Vagina (tissue), 2 donors: ENCODE measurements around the gene ERF. TPM values are rescaled to one million over a fixed set of nuclear protein-coding genes. Genes with fewer than 3 reads are reported as not detected.

ENCODE experiments used
- DNase-seq, 2 donors: peaks; one replicate each; pipeline ENCODE4 v3.0.0-alpha.2; 2017; ENCODE audit errors: extremely low spot score in 2 of 2
- H3K27ac ChIP-seq: fragments of 200-600 bp; sonication (generic); one replicate; pipeline ENCODE4 v1.5.1; 2019
- H3K27me3 ChIP-seq: fragments of 200-600 bp; sonication (generic); one replicate; pipeline ENCODE4 v1.5.1; 2019
- H3K36me3 ChIP-seq, 2 donors: fragments of 200-600 bp; sonication (generic); one replicate each; pipeline ENCODE4 v1.5.1; 2017 to 2019
- H3K4me1 ChIP-seq: fragments of 200-600 bp; sonication (generic); one replicate; pipeline ENCODE4 v1.5.1; 2019
- H3K4me3 ChIP-seq, 2 donors: fragments of 200-600 bp; sonication (generic); 1 replicate in 1 of 2; 2 replicates in 1 of 2; pipeline ENCODE4 v1.5.1; 2016 to 2019
- H3K9me3 ChIP-seq: fragments of 200-600 bp; sonication (generic); one replicate; pipeline ENCODE4 v1.5.1; 2019
- POLR2A ChIP-seq, 2 donors: fragments of 450-650 bp; IDR thresholded peaks; one replicate each; pipeline ENCODE4 v1.6.1; 2017; ENCODE audit warnings: antibody characterized with exemption in 2 of 2, mild to moderate bottlenecking in 2 of 2, moderate library complexity in 2 of 2
- POLR2AphosphoS5 ChIP-seq, 2 donors: sonication (generic); formaldehyde crosslinking; IDR thresholded peaks; one replicate each; pipeline ENCODE4 v1.9.0; 2017; ENCODE audit warnings: antibody characterized with exemption in 2 of 2, mild to moderate bottlenecking in 2 of 2, low read depth in 1 of 2; ENCODE audit not compliant: insufficient read depth in 1 of 2
- intact Hi-C: fragments of 100-400 bp; cut with DNase I; formaldehyde crosslinking; loops from one replicate; pipeline ENCODE4 v1.15.1; 2023
- total RNA-seq: library from RNA; depleted of rRNA; stranded (reverse); fragments of >200 nt; gene quantifications from one replicate; pipeline ENCODE4 v1.2.3, GENCODE V29; 2016
- TF ChIP-seq, protein P1 (sequence below), 3 experiments: fragments of 450-650 bp in 2 of 3; fragments of 200-600 bp in 1 of 3; sonication (generic) in 1 of 3; IDR thresholded peaks; one replicate each; pipeline ENCODE4 v1.5.1; 2017 to 2019; ENCODE audit warnings: antibody characterized with exemption in 3 of 3, mild to moderate bottlenecking in 2 of 3, moderate library complexity in 2 of 3

ERF gene
- total RNA-seq, 1 donor from 2014 or later = 44.7 TPM

DNA sequence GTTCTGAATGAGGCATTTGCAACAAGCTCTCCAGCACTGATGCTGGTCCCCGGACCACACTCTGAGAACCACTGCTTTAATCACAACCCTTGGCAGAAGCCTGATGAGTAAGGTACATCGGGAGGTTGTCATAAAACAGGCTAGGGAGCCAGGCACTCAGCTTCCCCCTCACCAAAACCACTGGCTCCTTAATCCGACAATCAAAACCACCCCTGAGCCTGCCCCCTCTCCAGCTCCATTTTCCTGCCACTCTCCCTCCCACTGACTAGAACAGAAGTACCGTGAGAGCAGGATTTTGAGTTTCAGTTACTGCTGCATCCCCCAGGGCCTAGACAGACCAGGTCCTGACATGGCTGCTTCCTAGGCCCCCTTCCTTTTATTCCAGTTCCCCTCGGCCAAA lies 19.7 kb downstream of the ERF start:
- no peak for DNase-seq
- H3K27me3 ChIP-seq = no peaks in the 10 kb centered on the region
- peaks cover 9% of the 10 kb centered on the region for H3K4me1 ChIP-seq
- no peak overlapping the region for H3K4me3 ChIP-seq
- no peak overlapping the region for H3K27ac ChIP-seq
- H3K36me3 ChIP-seq = peaks cover 5 to 70% of the 10 kb centered on the region in 2 donors
- no peaks in the 10 kb centered on the region for H3K9me3 ChIP-seq
- intact Hi-C loops = no loop called here
- TF ChIP-seq, protein P1, sequence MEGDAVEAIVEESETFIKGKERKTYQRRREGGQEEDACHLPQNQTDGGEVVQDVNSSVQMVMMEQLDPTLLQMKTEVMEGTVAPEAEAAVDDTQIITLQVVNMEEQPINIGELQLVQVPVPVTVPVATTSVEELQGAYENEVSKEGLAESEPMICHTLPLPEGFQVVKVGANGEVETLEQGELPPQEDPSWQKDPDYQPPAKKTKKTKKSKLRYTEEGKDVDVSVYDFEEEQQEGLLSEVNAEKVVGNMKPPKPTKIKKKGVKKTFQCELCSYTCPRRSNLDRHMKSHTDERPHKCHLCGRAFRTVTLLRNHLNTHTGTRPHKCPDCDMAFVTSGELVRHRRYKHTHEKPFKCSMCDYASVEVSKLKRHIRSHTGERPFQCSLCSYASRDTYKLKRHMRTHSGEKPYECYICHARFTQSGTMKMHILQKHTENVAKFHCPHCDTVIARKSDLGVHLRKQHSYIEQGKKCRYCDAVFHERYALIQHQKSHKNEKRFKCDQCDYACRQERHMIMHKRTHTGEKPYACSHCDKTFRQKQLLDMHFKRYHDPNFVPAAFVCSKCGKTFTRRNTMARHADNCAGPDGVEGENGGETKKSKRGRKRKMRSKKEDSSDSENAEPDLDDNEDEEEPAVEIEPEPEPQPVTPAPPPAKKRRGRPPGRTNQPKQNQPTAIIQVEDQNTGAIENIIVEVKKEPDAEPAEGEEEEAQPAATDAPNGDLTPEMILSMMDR (IDR thresholded peaks at IDR 0.05) = no peak
- no peak for TF ChIP-seq POLR2A (IDR thresholded peaks at IDR 0.05)
- no peak for TF ChIP-seq POLR2AphosphoS5 (IDR thresholded peaks at IDR 0.05; ENCODE audit: insufficient read depth in 1 of 2, low read depth in 1 of 2)

DNA sequence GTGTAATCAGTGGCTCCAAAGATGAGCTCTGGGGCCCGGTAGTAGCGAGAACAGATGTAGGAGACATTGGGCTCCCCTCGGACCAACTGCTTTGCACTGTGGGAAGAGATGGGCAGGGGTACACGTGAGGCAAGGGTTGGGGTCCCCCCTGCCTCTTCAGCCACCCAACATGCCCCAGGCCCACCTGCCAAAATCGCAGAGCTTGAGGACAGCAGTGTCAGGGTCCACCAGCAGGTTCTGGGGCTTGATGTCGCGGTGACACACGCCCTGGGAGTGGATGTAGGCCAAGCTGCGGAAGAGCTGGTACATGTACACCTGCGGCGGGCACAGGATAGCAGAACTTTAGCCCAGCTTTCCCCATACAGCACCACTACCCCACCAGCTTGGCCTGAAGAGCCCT lies 20.6 kb downstream of the ERF start:
- H3K4me1 ChIP-seq = peaks cover under 1% of the 10 kb centered on the region
- peaks cover 5 to 70% of the 10 kb centered on the region in 2 donors for H3K36me3 ChIP-seq
- intact Hi-C loops = no loop called here
- no peaks in the 10 kb centered on the region for H3K9me3 ChIP-seq
- H3K27ac ChIP-seq = no peak overlapping the region
- no peak for DNase-seq
- H3K27me3 ChIP-seq = no peaks in the 10 kb centered on the region
- no peak overlapping the region for H3K4me3 ChIP-seq
- TF ChIP-seq POLR2A (IDR thresholded peaks at IDR 0.05) (no peak), POLR2AphosphoS5 (IDR thresholded peaks at IDR 0.05; ENCODE audit: insufficient read depth in 1 of 2, low read depth in 1 of 2) (no peak)
- TF ChIP-seq, protein P1 (IDR thresholded peaks at IDR 0.05) = no peak

DNA sequence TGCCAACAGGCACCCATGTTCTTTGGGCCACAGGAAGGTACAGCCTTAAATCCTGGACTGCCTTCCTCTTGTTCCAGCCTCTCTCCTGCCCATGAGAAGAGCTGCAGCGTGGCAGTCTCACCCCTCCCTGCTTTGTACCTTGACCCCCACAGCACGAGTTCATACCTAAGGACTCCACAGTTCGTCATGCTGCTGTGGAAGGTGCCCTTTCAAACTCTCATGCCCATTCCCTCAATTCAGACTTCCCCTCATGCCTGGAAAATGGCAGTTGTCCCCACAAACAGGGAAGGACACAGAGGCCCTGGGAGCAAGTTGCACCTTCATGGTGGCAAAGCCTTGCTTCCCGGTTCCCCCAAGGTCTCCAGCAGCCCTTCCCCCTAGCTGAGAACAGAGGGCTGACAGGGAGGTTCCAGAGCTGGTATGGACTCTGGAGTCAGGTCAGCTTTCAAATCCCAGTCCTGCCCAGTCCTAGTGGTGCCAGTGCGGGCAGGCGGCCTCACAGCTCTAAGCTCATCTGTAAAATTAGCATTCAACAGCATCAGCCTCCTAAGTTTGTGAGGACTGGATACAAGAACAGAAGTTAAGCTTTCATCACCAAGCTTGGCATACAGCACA lies 21.1 kb downstream of the ERF start:
- H3K36me3 ChIP-seq = peaks cover 5 to 75% of the 10 kb centered on the region in 2 donors
- no peaks in the 10 kb centered on the region for H3K4me1 ChIP-seq
- no peaks in the 10 kb centered on the region for H3K9me3 ChIP-seq
- H3K27me3 ChIP-seq = no peaks in the 10 kb centered on the region
- TF ChIP-seq, protein P1 (IDR thresholded peaks at IDR 0.05) = no peak
- TF ChIP-seq POLR2A (IDR thresholded peaks at IDR 0.05) (no peak), POLR2AphosphoS5 (IDR thresholded peaks at IDR 0.05; ENCODE audit: insufficient read depth in 1 of 2, low read depth in 1 of 2) (no peak)
- intact Hi-C loops = no loop called here
- no peak overlapping the region for H3K27ac ChIP-seq
- H3K4me3 ChIP-seq = no peak overlapping the region
- no peak for DNase-seq

DNA sequence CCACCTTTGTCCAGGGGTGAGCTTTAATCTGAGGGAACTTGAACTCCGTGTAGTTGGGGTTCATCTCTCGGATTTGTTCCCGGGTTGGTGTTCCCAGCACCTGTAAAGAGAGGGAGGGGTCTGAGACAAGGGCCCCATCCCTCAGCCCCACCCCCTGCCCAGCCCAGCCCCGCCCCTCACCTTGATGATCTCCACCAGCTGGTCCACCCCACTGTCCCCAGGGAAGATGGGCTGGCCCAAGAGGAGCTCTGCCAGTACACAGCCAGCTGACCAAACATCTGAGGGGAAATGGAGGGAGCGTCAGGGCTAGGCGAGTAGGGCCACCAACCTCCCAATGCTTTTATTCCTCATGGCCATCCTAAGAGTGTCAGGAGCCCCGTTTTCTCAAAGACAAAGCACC lies 21.8 kb downstream of the ERF start:
- intact Hi-C loops = no loop called here
- H3K4me1 ChIP-seq = no peaks in the 10 kb centered on the region

DNA sequence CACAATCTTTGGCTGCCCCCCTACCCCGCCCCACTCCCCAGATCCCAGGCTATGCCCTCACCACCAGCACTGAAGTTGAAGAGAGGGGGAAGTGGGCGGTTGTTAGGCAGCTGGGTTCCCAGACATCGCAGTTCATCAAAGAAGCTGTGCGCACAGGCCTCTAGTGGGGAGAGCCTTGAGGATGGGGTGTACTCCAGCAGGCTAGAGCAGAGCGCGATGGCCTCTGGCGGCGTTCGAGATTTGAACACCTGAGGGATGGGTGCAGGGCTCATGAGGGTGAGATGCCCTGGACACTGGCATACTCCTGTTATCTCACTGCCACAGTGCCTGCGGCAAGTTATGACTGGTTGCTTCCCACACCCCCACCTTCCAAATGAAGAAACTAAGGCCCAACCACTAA lies 22.5 kb downstream of the ERF start:
- H3K4me1 ChIP-seq = no peaks in the 10 kb centered on the region
- no peaks in the 10 kb centered on the region for H3K27me3 ChIP-seq
- TF ChIP-seq, protein P1 (IDR thresholded peaks at IDR 0.05) = no peak
- no peak for TF ChIP-seq POLR2A (IDR thresholded peaks at IDR 0.05)
- no peak for TF ChIP-seq POLR2AphosphoS5 (IDR thresholded peaks at IDR 0.05; ENCODE audit: insufficient read depth in 1 of 2, low read depth in 1 of 2)
- H3K4me3 ChIP-seq = no peak overlapping the region
- no peak overlapping the region for H3K27ac ChIP-seq
- H3K9me3 ChIP-seq = no peaks in the 10 kb centered on the region
- intact Hi-C loops = no loop called here
- DNase-seq = no peak
- H3K36me3 ChIP-seq = peaks cover 5 to 77% of the 10 kb centered on the region in 2 donors

More for the DNA sequence above, 21.8 kb downstream of the ERF start:
- no peak overlapping the region for H3K27ac ChIP-seq
- no peaks in the 10 kb centered on the region for H3K9me3 ChIP-seq
- DNase-seq = no peak
- no peak overlapping the region for H3K4me3 ChIP-seq
- no peaks in the 10 kb centered on the region for H3K27me3 ChIP-seq
- TF ChIP-seq, protein P1 (IDR thresholded peaks at IDR 0.05) = no peak
- TF ChIP-seq POLR2A (IDR thresholded peaks at IDR 0.05) = no peak
- no peak for TF ChIP-seq POLR2AphosphoS5 (IDR thresholded peaks at IDR 0.05; ENCODE audit: insufficient read depth in 1 of 2, low read depth in 1 of 2)
- peaks cover 5 to 77% of the 10 kb centered on the region in 2 donors for H3K36me3 ChIP-seq
